GM21447 (cell line): Measurements from ENCODE around the gene GPR37L1.
A peak's percentile ranks its signal among the peaks of the same experiment; 100 is the strongest.
"Not testable (repeated sequence)": the region's sequence is repeated elsewhere in the genome, so short reads cannot be mapped to it uniquely, and the experiment has no call there.

Experiments
- ATAC-seq: cut with Tn5 transposase; IDR thresholded peaks from one replicate; pipeline ENCODE4 v1.9.1; 2021; ENCODE audit not compliant: unreplicated experiment

Gene GPR37L1

GRCh38 chr1:202133001-202133400 lies 10.3 kb downstream of the GPR37L1 start:
- no peak for ATAC-seq

GRCh38 chr1:202133496-202133895 lies 10.8 kb downstream of the GPR37L1 start:
- ATAC-seq = no peak

GRCh38 chr1:202133989-202134388 lies 11.3 kb downstream of the GPR37L1 start:
- no peak for ATAC-seq

GRCh38 chr1:202134645-202135172 lies 12.0 kb downstream of the GPR37L1 start:
- no peak for ATAC-seq

- no peak for ATAC-seq
Observed at GRCh38 chr1:202135221-202135721, 12.6 kb downstream of the GPR37L1 start.

GRCh38 chr1:202140833-202141232 lies 18.1 kb downstream of the GPR37L1 start:
- ATAC-seq = no peak

- not testable (repeated sequence) for ATAC-seq
Observed at GRCh38 chr1:202141468-202141867, 18.8 kb downstream of the GPR37L1 start.

- ATAC-seq = peak; percentile 38
Observed at GRCh38 chr1:202143011-202143767, 20.5 kb downstream of the GPR37L1 start.

- ATAC-seq = peak; percentile 51
Observed at GRCh38 chr1:202143768-202144401, 21.2 kb downstream of the GPR37L1 start.

- peak; percentile 46 for ATAC-seq
Observed at GRCh38 chr1:202144402-202145067, 21.8 kb downstream of the GPR37L1 start, which contains the start of gene ARL8A. Gene ARL8A (minus strand): TSS chr1:202144737. CDS start chr1:202144572, 165 bp downstream.

- peak; percentile 4 for ATAC-seq
Observed at GRCh38 chr1:202145068-202145743, 22.5 kb downstream of the GPR37L1 start.

GRCh38 chr1:202145744-202146140 lies 23.0 kb downstream of the GPR37L1 start:
- not testable (repeated sequence) for ATAC-seq

- no peak for ATAC-seq
Observed at GRCh38 chr1:202146279-202146678, 23.6 kb downstream of the GPR37L1 start.

GRCh38 chr1:202146993-202147392 lies 24.3 kb downstream of the GPR37L1 start:
- no peak for ATAC-seq

- no peak for ATAC-seq
Observed at GRCh38 chr1:202148391-202148790, 25.7 kb downstream of the GPR37L1 start.

GRCh38 chr1:202149566-202149965 lies 26.8 kb downstream of the GPR37L1 start:
- no peak for ATAC-seq

GRCh38 chr1:202150187-202150586 lies 27.5 kb downstream of the GPR37L1 start:
- no peak for ATAC-seq

GRCh38 chr1:202150602-202151001 lies 27.9 kb downstream of the GPR37L1 start:
- ATAC-seq = no peak

- ATAC-seq = no peak
Observed at GRCh38 chr1:202151045-202151444, 28.3 kb downstream of the GPR37L1 start.

GRCh38 chr1:202152399-202152798 lies 29.7 kb downstream of the GPR37L1 start:
- no peak for ATAC-seq

- no peak for ATAC-seq
Observed at GRCh38 chr1:202153284-202153683, 30.6 kb downstream of the GPR37L1 start.
